Astrocyte of the spinal cord (primary cell): ENCODE measurements around the gene ANO3.

Experiments used
- DNase-seq: peaks from one replicate; pipeline ENCODE4 v3.0.0; 2011; ENCODE audit warnings: low read depth, low spot score
- H3K4me3 ChIP-seq: 2 replicates; pipeline ENCODE4 v1.5.1; 2011; ENCODE audit warnings: low read depth, mild to moderate bottlenecking, low read length, moderate library complexity
- in situ Hi-C: cut with HindIII; loops from 2 replicates; pipeline ENCODE4 v1.10.0; 2017; ENCODE audit warnings: low sequenced_read_pairs
- TF ChIP-seq, protein P1 (sequence below): IDR thresholded peaks from 2 replicates; pipeline ENCODE4 v1.5.1; 2012; ENCODE audit warnings: low read depth, mild to moderate bottlenecking, low read length, inconsistent platforms

Gene ANO3

GRCh38 chr11:26473216-26474194 is 141.6 kb downstream of the ANO3 start:
- in situ Hi-C loops: no loop called here
- no peak for DNase-seq
- TF ChIP-seq, protein P1, sequence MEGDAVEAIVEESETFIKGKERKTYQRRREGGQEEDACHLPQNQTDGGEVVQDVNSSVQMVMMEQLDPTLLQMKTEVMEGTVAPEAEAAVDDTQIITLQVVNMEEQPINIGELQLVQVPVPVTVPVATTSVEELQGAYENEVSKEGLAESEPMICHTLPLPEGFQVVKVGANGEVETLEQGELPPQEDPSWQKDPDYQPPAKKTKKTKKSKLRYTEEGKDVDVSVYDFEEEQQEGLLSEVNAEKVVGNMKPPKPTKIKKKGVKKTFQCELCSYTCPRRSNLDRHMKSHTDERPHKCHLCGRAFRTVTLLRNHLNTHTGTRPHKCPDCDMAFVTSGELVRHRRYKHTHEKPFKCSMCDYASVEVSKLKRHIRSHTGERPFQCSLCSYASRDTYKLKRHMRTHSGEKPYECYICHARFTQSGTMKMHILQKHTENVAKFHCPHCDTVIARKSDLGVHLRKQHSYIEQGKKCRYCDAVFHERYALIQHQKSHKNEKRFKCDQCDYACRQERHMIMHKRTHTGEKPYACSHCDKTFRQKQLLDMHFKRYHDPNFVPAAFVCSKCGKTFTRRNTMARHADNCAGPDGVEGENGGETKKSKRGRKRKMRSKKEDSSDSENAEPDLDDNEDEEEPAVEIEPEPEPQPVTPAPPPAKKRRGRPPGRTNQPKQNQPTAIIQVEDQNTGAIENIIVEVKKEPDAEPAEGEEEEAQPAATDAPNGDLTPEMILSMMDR: no peak
- H3K4me3 ChIP-seq: no peak overlapping the region

DNA sequence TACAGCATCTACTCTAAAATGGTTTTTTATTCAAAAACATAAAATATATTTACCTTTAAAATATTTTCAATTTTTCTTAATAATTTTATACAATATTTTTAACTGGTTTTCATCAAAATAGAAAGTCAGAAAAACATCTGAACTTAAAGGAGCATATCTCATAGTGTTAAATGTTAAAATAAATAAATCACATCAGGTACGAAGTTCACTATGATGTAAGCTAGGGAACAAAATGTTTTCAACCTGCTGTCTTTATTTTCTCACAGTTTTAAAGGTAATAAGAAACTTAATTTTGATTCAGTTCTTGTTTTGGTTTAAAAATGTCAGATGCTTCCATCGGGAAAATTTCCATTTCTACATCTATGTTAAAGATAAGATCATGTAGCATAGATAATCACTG is 142.5 kb downstream of the ANO3 start:
- no peak for DNase-seq
- in situ Hi-C loops: no loop called here
- TF ChIP-seq, protein P1: no peak
- H3K4me3 ChIP-seq: no peak overlapping the region

DNA sequence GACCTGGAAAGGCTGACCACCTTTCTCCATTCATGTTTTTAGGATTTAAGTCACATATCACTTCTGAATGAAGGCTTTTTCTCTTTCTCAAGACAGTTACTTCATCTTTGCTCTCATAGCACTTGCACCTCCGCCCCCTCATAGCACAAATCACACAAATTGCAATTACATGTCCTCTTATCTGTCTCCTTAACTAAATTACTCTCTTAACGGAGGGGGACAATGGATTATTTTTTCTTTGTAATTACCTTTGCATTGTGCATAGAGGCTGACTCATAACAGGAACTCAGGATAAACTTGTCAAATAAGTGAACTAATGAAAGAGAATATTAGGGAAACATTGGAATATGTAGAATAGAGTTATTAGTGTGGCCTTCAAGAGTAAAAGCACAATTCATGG is 145.5 kb downstream of the ANO3 start:
- no peak for DNase-seq
- TF ChIP-seq, protein P1: no peak
- in situ Hi-C loops: no loop called here
- H3K4me3 ChIP-seq: no peak overlapping the region

DNA sequence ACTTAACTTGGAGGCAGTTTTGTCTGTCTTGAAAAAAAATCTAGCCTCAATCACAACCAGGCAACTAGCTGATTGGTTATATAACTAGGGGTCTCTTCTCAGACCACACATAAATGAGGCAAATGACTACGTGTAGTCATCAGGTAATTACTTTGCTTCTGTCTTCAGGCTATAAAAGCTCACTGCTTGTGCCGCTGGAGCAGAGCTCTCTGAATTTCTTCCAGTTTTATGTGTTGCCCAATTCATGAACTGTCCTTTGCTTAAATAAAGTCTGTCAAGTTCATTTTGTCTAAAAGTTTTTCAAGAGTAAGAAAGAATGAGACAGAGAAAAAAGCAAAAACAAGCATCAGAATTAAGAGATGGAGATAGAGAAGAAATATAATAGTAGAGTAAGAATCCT is 146.8 kb downstream of the ANO3 start:
- TF ChIP-seq, protein P1: no peak
- in situ Hi-C loops: no loop called here
- DNase-seq: no peak
- no peak overlapping the region for H3K4me3 ChIP-seq

GRCh38 chr11:26480041-26480440 is 148.1 kb downstream of the ANO3 start:
- DNase-seq: no peak
- in situ Hi-C loops: no loop called here
- no peak overlapping the region for H3K4me3 ChIP-seq
- TF ChIP-seq, protein P1: no peak

GRCh38 chr11:26483108-26483507 is 151.2 kb downstream of the ANO3 start:
- in situ Hi-C loops: no loop called here
- TF ChIP-seq, protein P1: no peak
- no peak for DNase-seq
- no peak overlapping the region for H3K4me3 ChIP-seq
